ENCODE data around the gene NPM1. TPM values are rescaled to one million over a fixed set of nuclear protein-coding genes. Genes with fewer than 3 reads are reported as not detected.

NPM1 gene
- total and polyA plus RNA-seq, 2 of the 13 experiments (the other 11 are each of a cell fraction or from before 2014, with no cell fraction given), result 2,047 to 3,353 TPM

DNA sequence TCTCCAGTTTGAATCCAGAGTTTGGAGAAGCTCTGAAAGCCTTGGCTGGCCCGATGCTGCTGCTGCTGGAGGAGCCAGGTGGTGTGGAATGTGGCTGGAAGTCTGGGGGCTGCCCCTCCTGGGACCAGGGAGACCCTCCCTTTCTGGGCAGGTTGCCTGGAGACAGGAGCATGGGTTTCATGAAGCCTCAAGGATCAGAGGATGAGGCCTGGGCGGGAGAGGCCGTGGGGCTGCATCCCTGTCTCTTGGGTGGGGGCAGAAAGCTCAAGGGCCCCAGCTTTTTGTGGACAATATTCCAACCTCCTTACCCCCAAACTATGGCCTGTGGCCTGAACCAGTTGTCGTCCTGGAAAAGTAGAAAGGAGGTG is 41.9 kb downstream of the NPM1 start:
- in situ Hi-C loops (cut with HindIII; ENCODE audit: extremely low pct_ligation_motif_present, low pct_unique_long_range_greater_than_20kb) (loop anchor here (10.0 kb wide), 1 partner anchor 165 kb away; no protein-coding TSS in a partner anchor), intact Hi-C loops (cut with micrococcal nuclease; ENCODE audit: unreplicated experiment) (no loop called here)
- H3K27ac ChIP-seq (ENCODE audit: extremely low read length, insufficient read depth, low read length), result no peak overlapping the region
- no peak for ATAC-seq
- no peak for DNase-seq (ENCODE audit: low spot score)
- BruUV-seq (replicated peaks), result no TSS peak
- FAIRE-seq, result no peak
- no peak overlapping the region for H2AFZ ChIP-seq (ENCODE audit: low read length)
- no peaks in the 10 kb centered on the region for H3K9me3 ChIP-seq (ENCODE audit: low read length)
- H3K4me3 ChIP-seq (replicated peaks in 1 of 3; ENCODE audit: insufficient read depth in 1 of 3, low read depth in 2 of 3, low read length in 3 of 3), result no peak overlapping the region
- no peak overlapping the region for H3K9ac ChIP-seq (ENCODE audit: insufficient read depth, low read depth, low read length)
- ChIA-PET POLR2A (no interaction called here), CTCF (ENCODE audit: low intra/inter-chr PET ratio, low total read pairs) (no interaction called here)
- no peaks in the 10 kb centered on the region for H3K79me2 ChIP-seq (ENCODE audit: insufficient read depth, low read length)
- no peak overlapping the region for H3K4me2 ChIP-seq (ENCODE audit: low read depth, low read length)
- H3K36me3 ChIP-seq (replicated peaks in 1 of 2; ENCODE audit: control insufficient read depth in 1 of 2, insufficient read depth in 2 of 2, low read length in 2 of 2), result no peaks in the 10 kb centered on the region
- peaks cover 13% of the 10 kb centered on the region for H3K4me1 ChIP-seq (ENCODE audit: insufficient read depth, low read length)
- WGBS (ENCODE audit: low lambda C conversion rate), result 55% methylated on average over 4 of the region's 4 CpGs
- TF ChIP-seq ZFP62 (CRISPR knock-in tag; IDR thresholded peaks at IDR 0.05), result no peak
- TF ChIP-seq ZNF557 (CRISPR knock-in tag; IDR thresholded peaks at IDR 0.05), result no peak
- TF ChIP-seq MED1 (CRISPR knock-in tag; IDR thresholded peaks at IDR 0.05), result no peak
- TF ChIP-seq, protein P1, sequence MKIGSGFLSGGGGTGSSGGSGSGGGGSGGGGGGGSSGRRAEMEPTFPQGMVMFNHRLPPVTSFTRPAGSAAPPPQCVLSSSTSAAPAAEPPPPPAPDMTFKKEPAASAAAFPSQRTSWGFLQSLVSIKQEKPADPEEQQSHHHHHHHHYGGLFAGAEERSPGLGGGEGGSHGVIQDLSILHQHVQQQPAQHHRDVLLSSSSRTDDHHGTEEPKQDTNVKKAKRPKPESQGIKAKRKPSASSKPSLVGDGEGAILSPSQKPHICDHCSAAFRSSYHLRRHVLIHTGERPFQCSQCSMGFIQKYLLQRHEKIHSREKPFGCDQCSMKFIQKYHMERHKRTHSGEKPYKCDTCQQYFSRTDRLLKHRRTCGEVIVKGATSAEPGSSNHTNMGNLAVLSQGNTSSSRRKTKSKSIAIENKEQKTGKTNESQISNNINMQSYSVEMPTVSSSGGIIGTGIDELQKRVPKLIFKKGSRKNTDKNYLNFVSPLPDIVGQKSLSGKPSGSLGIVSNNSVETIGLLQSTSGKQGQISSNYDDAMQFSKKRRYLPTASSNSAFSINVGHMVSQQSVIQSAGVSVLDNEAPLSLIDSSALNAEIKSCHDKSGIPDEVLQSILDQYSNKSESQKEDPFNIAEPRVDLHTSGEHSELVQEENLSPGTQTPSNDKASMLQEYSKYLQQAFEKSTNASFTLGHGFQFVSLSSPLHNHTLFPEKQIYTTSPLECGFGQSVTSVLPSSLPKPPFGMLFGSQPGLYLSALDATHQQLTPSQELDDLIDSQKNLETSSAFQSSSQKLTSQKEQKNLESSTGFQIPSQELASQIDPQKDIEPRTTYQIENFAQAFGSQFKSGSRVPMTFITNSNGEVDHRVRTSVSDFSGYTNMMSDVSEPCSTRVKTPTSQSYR (CRISPR knock-in tag; IDR thresholded peaks at IDR 0.05; ENCODE audit: borderline replicate concordance), result no peak
- TF ChIP-seq TBL1XR1 (IDR thresholded peaks at IDR 0.05; ENCODE audit: borderline replicate concordance, low read length, partially characterized antibody), result no peak
- no peak for TF ChIP-seq ZNF570 (CRISPR knock-in tag; IDR thresholded peaks at IDR 0.05; ENCODE audit: borderline replicate concordance)
- TF ChIP-seq RORA (CRISPR knock-in tag; IDR thresholded peaks at IDR 0.05), result no peak
- H3K27me3 ChIP-seq (ENCODE audit: control insufficient read depth in 1 of 2, insufficient read depth in 2 of 2, low read length in 2 of 2), result peaks cover 0 to 2% of the 10 kb centered on the region in 2 experiments; a peak in 2 of 5 replicates
- no peaks in the 10 kb centered on the region for H4K20me1 ChIP-seq (ENCODE audit: insufficient read depth, low read length)

Measured in HepG2 (cell line).